GM12891 (cell line): ENCODE data around the gene ZNF132.
A peak's percentile ranks its signal among the peaks of the same experiment; 100 is the strongest.

ENCODE experiments used
- DNase-seq: peaks from one replicate; pipeline ENCODE4 v3.0.0; 2011; ENCODE audit warnings: low spot score; ENCODE audit not compliant: insufficient read length
- FAIRE-seq: peaks from 2 replicates; lab custom pipeline; 2011; peaks lifted over from hg19 to GRCh38; lab: Jason Lieb, UNC
- PAX5 ChIP-seq: IDR thresholded peaks from 2 replicates; pipeline ENCODE4 v1.6.1; 2011; ENCODE audit warnings: low read length, moderate library complexity, mild to moderate bottlenecking; ENCODE audit not compliant: insufficient read depth, severe bottlenecking
- POLR2A ChIP-seq: IDR thresholded peaks from 2 replicates; pipeline ENCODE4 v1.6.1; 2011; ENCODE audit warnings: low read depth, low read length, control low read depth
- POLR2AphosphoS5 ChIP-seq: IDR thresholded peaks from 2 replicates; pipeline ENCODE4 v1.6.1; 2011; ENCODE audit warnings: low read depth, low read length, control low read depth
- POU2F2 ChIP-seq: IDR thresholded peaks from 2 replicates; pipeline ENCODE4 v1.6.1; 2011; ENCODE audit warnings: low read depth, mild to moderate bottlenecking, control low read depth, low read length, moderate library complexity
- SPI1 ChIP-seq: IDR thresholded peaks from 2 replicates; pipeline ENCODE4 v1.6.1; 2011; ENCODE audit warnings: low read depth, low read length, control low read depth
- TAF1 ChIP-seq: IDR thresholded peaks from 2 replicates; pipeline ENCODE4 v1.6.1; 2011; ENCODE audit warnings: low read depth, low read length, control low read depth

Gene ZNF132

DNA sequence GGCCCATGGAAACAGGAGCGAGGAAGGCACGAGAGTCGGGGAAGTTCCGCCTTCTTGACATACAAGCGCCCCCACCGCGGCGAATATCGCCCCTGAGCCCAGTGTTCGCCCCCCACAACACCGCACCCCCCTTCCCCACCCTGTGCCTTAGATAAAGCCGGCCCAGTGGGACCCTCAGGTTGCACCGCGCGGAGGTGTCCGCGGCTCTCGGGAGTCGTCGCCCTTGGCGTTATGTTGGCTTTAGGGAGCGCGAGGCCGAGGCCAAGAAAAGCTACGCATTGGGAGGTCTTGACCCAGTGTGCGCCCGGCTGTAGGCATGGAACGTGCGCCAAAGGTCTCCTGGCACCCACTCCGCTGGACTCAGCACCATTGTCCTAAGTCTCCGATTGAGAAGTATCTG lies 603 bp upstream of the ZNF132 start:
- FAIRE-seq (no peak), DNase-seq (no peak)
- TF ChIP-seq POLR2AphosphoS5 = no peak

DNA sequence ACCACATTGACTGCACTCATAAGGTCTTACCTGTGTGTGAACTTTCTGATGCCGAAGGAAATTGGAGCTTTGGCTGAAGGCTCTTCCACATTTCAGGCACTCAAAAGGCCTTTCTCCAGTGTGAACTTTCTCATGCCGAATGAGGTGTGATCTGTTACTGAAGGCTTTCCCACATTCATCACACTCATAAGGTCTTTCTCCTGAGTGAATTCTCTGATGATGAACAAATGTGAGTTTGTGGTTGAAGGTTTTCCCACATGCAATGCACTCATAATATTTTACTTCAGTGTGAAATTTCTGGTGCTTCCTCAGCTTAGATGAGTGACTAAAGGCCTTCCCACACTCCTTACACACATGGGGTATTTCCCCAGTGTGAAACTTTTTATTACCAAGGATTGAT lies 5.7 kb downstream of the ZNF132 start:
- FAIRE-seq = no peak
- TF ChIP-seq TAF1 = no peak
- no peak for TF ChIP-seq PAX5
- no peak for TF ChIP-seq SPI1
- TF ChIP-seq POU2F2 = no peak
- no peak for TF ChIP-seq POLR2AphosphoS5
- TF ChIP-seq POLR2A = no peak
- no peak for DNase-seq

DNA sequence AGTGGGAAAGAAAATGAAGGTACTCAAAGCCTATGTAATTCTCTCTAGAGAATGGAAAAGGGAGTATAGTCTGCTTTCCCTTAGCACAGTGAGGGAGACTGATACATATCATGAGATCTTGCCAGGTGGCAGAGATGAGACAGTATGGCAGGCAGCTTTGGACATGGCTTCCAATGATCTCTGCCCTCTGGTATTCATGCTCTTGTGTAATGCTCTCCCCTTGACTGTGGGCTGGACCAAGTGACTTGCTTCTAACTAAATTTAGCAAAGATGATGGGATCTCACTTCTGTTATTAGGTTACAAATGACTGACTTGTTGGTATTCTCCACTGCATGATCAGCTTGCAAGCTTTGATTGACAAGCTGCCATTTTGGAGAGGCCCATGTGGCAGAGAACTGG lies 10.2 kb downstream of the ZNF132 start:
- DNase-seq (no peak), FAIRE-seq (no peak)
- TF ChIP-seq POU2F2 = no peak
- no peak for TF ChIP-seq POLR2A
- TF ChIP-seq SPI1 = no peak
- no peak for TF ChIP-seq POLR2AphosphoS5
- TF ChIP-seq TAF1 = no peak
- TF ChIP-seq PAX5 = no peak

DNA sequence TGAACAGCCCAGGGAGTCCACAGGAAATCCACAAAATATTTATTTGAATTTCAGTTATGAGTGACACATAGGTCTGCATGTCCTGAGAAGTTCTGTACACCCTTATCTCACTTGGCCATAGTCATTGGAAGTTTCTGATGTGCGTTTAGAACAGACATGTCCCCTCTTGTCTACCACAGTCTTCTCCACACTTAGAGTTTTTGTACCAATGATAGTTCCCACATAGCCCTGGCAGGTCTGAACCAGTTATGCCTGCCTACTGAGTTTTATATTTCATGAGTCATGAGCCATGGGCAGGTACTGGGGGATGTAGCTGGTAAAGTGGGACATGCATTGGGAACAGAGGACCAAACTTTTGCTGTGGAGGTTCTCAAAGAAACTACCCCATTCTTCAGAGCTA lies 11.3 kb downstream of the ZNF132 start:
- FAIRE-seq (no peak), DNase-seq (no peak)
- TF ChIP-seq TAF1 = no peak
- no peak for TF ChIP-seq POLR2A
- TF ChIP-seq SPI1 = no peak
- no peak for TF ChIP-seq POU2F2

DNA sequence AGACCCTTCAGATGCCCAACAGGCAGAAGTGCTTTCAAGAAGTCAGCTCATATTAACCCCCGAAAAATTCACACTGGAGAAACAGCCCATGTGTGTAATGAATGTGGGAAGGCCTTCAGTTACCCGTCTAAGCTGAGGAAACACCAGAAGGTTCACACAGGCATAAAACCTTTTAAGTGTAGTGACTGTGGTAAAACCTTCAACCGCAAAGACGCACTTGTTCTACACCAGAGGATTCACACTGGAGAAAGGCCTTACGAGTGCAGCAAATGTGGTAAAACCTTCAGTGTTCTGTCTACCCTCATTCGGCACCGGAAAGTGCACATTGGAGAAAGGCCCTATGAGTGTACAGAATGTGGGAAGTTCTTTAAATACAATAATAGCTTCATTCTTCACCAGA lies 22.9 kb downstream of the ZNF132 start:
- FAIRE-seq (no peak), DNase-seq (no peak)
- TF ChIP-seq POLR2AphosphoS5 = no peak
- no peak for TF ChIP-seq POU2F2
- no peak for TF ChIP-seq SPI1
- no peak for TF ChIP-seq TAF1
- TF ChIP-seq POLR2A = no peak
- TF ChIP-seq PAX5 = no peak

DNA sequence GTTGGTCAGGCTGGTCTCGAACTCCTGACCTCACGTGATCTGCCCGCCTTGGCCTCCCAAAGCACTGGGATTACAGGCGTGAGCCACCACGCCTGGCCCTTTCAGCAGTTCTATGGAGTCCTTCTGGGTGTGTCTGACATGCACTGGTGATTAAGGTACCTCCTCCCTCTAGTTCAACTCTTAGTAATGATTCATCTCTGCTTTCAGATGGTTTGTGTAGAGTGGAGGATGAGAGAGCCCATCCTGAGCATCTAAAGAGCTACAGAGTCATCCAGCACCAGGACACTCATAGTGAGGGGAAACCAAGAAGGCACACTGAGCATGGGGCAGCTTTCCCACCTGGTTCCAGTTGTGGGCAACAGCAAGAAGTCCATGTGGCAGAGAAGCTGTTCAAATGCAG lies 23.3 kb downstream of the ZNF132 start:
- TF ChIP-seq POLR2AphosphoS5 (no peak), POU2F2 (no peak), TAF1 (no peak), SPI1 (no peak), PAX5 (no peak), POLR2A (no peak)
- FAIRE-seq (no peak), DNase-seq (no peak)

DNA sequence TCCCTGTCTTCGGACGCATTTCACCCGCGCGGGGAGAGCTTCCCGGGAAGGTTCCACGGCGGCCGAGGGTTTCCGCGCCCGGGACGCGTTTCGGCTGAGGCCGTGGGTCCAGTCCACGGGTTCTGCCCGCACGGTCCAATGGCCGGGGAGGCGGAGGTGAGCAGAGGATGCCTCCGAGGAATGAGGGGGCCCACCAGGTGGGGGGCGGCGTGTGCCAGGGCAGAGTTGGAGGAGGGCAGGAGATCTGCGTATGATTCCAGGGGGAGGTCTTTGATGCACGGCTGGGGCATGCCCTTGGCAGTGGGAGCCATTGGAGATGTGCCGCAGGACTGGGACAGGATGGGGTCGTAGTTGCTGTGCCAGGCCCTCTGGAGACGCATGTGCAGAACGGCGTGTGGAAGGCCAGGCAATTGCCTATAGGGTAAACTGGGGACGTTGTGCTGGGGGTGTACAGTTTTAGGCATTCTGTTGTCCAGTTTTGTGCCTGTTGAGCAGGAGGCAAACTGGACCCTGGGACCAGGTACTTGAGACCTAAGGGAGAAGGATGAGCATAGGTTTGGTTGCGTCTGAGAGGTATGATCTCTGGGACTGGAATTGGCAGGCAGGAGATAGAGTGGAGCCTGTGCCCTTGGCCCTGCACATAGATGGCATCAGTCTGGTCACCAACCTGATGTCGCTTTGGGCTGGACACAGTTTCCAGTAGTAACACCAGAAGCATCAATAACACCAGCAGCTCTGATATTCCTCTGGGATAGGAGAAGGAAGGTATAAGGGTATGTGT lies 30.8 kb downstream of the ZNF132 start:
- no peak for TF ChIP-seq TAF1
- TF ChIP-seq PAX5 = no peak
- no peak for TF ChIP-seq POLR2A
- TF ChIP-seq POU2F2 = no peak
- no peak for TF ChIP-seq SPI1
- no peak for TF ChIP-seq POLR2AphosphoS5
- FAIRE-seq (no peak), DNase-seq (no peak)

DNA sequence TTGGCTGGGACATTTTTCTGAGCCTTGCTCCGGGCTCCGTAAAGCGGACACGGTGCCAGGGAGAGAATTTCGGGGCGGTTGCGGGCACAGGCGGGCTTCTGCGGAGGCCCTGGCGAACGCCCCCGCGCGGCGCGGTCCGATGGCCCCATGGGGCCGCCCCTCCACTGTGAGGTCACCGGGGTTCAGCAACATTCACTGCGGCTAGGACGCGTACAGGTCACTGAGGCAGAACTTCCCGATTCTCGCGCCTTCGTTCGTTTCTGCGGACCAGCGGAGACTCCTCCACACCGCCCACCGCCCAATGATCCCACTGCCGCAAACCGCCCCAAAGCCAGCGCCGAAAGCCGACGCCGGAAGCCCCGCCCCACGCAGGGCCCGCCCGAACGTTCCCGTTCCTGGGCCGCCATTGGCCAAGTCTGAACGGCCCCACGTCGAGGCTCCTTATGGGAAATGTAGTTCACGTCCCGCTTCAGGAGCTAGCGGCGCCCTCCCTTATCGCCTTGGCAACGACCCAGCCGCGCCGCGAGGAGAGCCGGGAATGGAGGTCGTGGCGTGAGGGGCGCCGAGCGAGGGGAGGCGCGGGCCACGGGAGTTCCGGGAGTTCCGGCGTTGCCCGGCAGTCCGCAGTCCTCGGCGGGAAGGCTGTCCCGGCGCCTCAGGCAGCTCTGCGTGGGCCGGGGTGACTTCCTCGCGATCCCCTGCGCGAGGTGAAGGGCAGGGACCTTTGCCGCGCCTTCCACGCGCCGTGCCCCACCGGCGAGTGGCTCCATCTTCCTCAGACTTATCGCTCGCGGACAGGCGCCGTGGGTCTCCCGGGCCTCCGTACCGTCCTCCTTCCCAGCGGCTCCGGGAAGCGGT lies 31.6 kb downstream of the ZNF132 start, which contains the start of gene ZNF584:
TSS of gene ZNF584 (plus strand) at position 498 of the 858 bp plus-strand sequence. CDS start 499 bp downstream, outside the sequence.
- peak; percentile 96 for DNase-seq
- FAIRE-seq = peak; percentile 94
- no peak for TF ChIP-seq SPI1
- peak; percentile 70 for TF ChIP-seq PAX5
- TF ChIP-seq POLR2AphosphoS5 = peak; percentile 76; the same call in 1 of the 2 replicates
- peak; percentile 79 for TF ChIP-seq TAF1
- peak; percentile 57; the same call in 1 of the 2 replicates for TF ChIP-seq POLR2A
- no peak for TF ChIP-seq POU2F2

DNA sequence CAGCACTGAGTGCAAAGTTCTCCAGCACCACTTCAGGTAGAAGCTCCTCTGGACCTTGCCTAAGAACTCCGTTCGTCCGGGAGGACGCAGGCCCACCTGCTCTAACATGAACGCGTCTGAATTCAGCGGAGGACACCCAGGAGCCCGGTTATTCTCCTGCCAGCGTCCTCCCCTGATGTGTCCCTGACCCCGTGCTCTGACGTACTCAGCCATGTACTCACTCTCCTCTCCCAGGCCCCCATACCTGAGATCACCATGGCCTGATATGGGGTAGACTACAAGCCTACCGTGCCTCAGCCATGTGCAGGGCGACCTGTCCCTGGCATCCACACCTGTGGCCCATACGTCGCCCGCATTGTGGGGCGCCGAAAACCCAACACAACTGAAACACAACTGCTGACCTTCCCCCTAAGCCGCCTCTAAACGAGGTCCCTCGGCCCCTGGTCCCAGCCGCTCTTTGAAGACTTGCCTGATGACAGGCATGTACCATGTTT lies 32.2 kb downstream of the ZNF132 start:
- TF ChIP-seq PAX5 = no peak
- TF ChIP-seq POLR2AphosphoS5 = no peak
- TF ChIP-seq SPI1 = no peak
- no peak for TF ChIP-seq POLR2A
- no peak for TF ChIP-seq POU2F2
- TF ChIP-seq TAF1 = no peak
- DNase-seq = no peak
- no peak for FAIRE-seq
